GM19193 (cell line): ENCODE measurements around the gene DHRS13.
A peak's percentile ranks its signal among the peaks of the same experiment; 100 is the strongest.

Experiments used
- POLR2A ChIP-seq: IDR thresholded peaks from 4 replicates; pipeline ENCODE4 v1.6.1; 2011; ENCODE audit not compliant: insufficient read depth, insufficient read length; ENCODE audit errors: extremely low read depth

Gene DHRS13

GRCh38 chr17:28861393-28862203, 41.3 kb downstream of the DHRS13 start:
- TF ChIP-seq POLR2A, result no peak

- no peak for TF ChIP-seq POLR2A
Measured at GRCh38 chr17:28860363-28860808, 42.5 kb downstream of the DHRS13 start.

- TF ChIP-seq POLR2A, result no peak
Measured at GRCh38 chr17:28858801-28859355, 44.0 kb downstream of the DHRS13 start.

GRCh38 chr17:28857905-28858800, 44.7 kb downstream of the DHRS13 start:
- TF ChIP-seq POLR2A, result no peak

GRCh38 chr17:28856028-28856574, 46.8 kb downstream of the DHRS13 start:
- TF ChIP-seq POLR2A, result no peak

- TF ChIP-seq POLR2A, result no peak
Measured at GRCh38 chr17:28855336-28855679, 47.6 kb downstream of the DHRS13 start.

- peak; percentile 89 for TF ChIP-seq POLR2A
Measured at GRCh38 chr17:28854457-28855335, 48.2 kb downstream of the DHRS13 start, which contains the start of gene ERAL1. Gene ERAL1 (plus strand): TSS chr17:28855016. CDS start chr17:28855035, 19 bp downstream.

- no peak for TF ChIP-seq POLR2A
Measured at GRCh38 chr17:28853295-28853694, 49.6 kb downstream of the DHRS13 start.

- TF ChIP-seq POLR2A, result no peak
Measured at GRCh38 chr17:28849281-28849680, 53.6 kb downstream of the DHRS13 start.
